SJCRH30 (cell line): ENCODE data around the gene NDUFV3. TPM values are rescaled to one million over a fixed set of nuclear protein-coding genes. Genes with fewer than 3 reads are reported as not detected.
"Not testable (repeated sequence)": the region's sequence is repeated elsewhere in the genome, so short reads cannot be mapped to it uniquely, and the experiment has no call there.

Source experiments
- DNase-seq, 2 experiments: peaks; one replicate each; pipeline ENCODE4 v3.0.0-alpha.2; 2015 to 2020
- H3K27ac ChIP-seq: fragments of 250-450 bp; sonication (Bioruptor Pico); 2 replicates; pipeline ENCODE4 v1.5.1; 2020; ENCODE audit warnings: mild to moderate bottlenecking, moderate library complexity
- H3K27me3 ChIP-seq: fragments of 250-450 bp; sonication (Bioruptor Pico); 2 replicates; pipeline ENCODE4 v1.5.1; 2020; ENCODE audit warnings: mild to moderate bottlenecking, moderate library complexity
- H3K36me3 ChIP-seq: fragments of 250-450 bp; sonication (Bioruptor Pico); 2 replicates; pipeline ENCODE4 v1.5.1; 2020; ENCODE audit warnings: mild to moderate bottlenecking, moderate library complexity
- H3K4me1 ChIP-seq: fragments of 250-450 bp; sonication (Bioruptor Pico); 2 replicates; pipeline ENCODE4 v1.5.1; 2020; ENCODE audit warnings: mild to moderate bottlenecking, moderate library complexity
- H3K4me3 ChIP-seq: fragments of 250-450 bp; sonication (Bioruptor Pico); 2 replicates; pipeline ENCODE4 v1.5.1; 2020; ENCODE audit warnings: mild to moderate bottlenecking, moderate library complexity
- H3K9me3 ChIP-seq: fragments of 250-450 bp; sonication (Bioruptor Pico); replicated peaks from 2 replicates; pipeline ENCODE4 v1.5.1; 2020; ENCODE audit warnings: mild to moderate bottlenecking, moderate library complexity
- total RNA-seq: library from RNA; depleted of rRNA; stranded (reverse); fragments of >200 nt; shearing (Covaris generic); gene quantifications from 2 replicates; pipeline ENCODE4 v1.2.3, GENCODE V29; 2014

NDUFV3 gene
- total RNA-seq, 1 experiment from 2014 or later = 27.8 TPM

DNA sequence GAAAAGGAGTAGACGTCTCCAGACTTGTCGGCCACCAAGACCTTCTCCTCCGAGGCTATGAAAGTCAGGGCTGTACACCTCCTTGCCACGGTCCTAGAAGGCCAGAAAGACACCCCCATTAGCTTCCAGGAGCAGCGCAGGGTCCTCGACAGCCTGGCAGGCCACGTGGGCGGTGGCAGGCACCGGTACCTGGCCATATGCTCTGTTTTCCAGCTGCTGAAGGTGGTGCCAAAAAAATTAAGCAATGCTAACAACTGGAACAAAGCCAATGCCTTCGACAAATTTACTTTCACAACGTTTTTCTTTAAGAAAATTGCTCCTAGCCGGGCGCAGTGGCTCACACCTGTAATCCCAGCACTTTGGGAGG is 29.6 kb upstream of the NDUFV3 start:
- Histone ChIP-seq H3K36me3 (peaks cover 70% of the 10 kb centered on the region), H3K9me3 (no peaks in the 10 kb centered on the region), H3K4me1 (peaks cover 5% of the 10 kb centered on the region; the same call in 1 of the 2 replicates), H3K27me3 (no peaks in the 10 kb centered on the region), H3K27ac (no peak overlapping the region), H3K4me3 (no peak overlapping the region)
- no peak for DNase-seq

DNA sequence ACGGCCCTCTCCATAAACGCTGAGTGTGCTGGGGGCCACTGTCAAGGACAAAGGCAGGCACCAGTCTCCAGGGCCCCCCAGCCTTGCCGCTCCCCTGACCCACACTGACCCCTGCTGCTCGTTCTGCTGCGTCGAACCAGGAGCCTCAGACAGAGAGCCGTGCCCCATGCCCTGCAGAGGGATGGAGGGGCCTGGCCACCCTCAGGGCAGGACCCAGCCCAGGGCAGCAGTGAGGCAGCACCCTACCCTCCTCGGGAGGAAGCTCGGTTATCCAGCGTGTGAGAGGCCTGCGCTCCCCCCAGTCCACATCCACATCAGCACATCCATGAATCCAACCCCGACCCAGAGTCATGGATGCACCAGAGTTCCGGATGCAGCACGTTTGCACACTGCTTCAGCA is 28.8 kb upstream of the NDUFV3 start:
- DNase-seq = no peak
- peaks cover 70% of the 10 kb centered on the region for H3K36me3 ChIP-seq
- H3K9me3 ChIP-seq = no peaks in the 10 kb centered on the region
- H3K4me3 ChIP-seq = no peak overlapping the region
- H3K27me3 ChIP-seq = no peaks in the 10 kb centered on the region
- no peak overlapping the region for H3K27ac ChIP-seq
- no peaks in the 10 kb centered on the region for H3K4me1 ChIP-seq

DNA sequence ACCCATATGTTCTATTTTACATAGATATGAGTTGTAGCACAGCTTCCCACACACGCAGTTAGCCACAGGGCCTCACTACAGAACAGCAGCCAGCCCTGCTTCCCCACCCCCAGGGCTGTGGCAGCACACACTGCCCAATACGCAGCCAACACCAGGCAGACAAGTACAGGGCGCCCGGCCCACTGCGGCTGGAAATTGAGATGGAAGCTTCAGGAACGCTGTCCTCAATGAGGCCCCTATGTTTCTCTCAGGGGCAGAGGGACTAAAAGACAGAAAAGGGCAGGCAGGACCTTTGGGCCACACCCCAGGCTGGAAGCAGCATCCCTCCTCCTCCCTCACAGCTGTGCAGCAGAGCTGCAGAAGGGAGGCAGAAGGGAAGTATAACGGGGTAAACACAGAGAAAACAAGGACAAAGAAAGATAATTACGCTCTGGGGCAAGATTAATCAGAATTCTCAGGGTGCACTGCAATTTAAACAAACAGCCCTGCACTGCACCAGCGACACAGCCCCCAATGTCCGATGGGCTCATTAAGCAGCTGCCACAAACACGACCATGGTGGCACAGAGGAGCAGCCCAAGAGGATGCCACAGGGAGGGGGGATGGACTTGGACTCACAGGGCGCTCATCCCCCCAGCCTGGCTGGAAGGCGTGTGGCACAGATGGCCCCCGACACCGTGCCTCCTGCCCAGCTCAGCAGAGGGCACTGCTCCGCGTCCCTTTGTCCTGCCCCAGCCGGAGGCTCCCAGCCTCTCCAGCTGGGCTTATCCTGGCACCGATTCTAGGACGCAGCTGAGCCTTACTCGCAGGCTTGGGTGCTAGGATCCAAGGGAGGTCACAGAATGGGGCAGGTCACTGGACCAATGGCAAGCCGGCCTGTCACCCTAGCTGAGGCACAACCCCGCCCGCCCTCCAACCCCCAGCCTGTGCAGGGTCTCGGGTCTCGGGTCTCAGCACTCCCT is 28.0 kb upstream of the NDUFV3 start:
- H3K4me3 ChIP-seq = no peak overlapping the region
- H3K9me3 ChIP-seq = no peaks in the 10 kb centered on the region
- peaks cover 70% of the 10 kb centered on the region for H3K36me3 ChIP-seq
- no peaks in the 10 kb centered on the region for H3K27me3 ChIP-seq
- DNase-seq = no peak
- no peak overlapping the region for H3K27ac ChIP-seq
- no peaks in the 10 kb centered on the region for H3K4me1 ChIP-seq

DNA sequence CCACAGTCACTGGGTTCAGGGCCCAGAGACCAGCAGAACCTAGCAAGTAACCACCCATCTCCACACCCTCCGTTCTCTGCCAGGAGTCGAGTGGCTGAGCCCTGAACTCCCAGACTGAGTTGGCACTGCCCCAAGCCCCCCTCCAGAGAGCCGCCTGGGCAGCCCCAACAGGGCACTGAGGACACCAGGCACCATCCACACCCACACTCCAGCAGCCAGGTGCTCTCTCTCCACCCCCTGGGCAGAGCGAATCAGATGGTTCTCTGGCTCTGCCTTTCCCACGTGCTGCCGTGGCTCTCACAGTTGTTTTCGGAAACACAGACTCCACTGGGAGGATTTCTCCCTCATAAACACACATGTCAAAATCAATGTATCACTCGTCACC is 27.3 kb upstream of the NDUFV3 start:
- Histone ChIP-seq H3K36me3 (peaks cover 70% of the 10 kb centered on the region), H3K4me1 (no peaks in the 10 kb centered on the region), H3K27ac (no peak overlapping the region), H3K27me3 (no peaks in the 10 kb centered on the region), H3K9me3 (no peaks in the 10 kb centered on the region), H3K4me3 (no peak overlapping the region)
- DNase-seq = no peak

DNA sequence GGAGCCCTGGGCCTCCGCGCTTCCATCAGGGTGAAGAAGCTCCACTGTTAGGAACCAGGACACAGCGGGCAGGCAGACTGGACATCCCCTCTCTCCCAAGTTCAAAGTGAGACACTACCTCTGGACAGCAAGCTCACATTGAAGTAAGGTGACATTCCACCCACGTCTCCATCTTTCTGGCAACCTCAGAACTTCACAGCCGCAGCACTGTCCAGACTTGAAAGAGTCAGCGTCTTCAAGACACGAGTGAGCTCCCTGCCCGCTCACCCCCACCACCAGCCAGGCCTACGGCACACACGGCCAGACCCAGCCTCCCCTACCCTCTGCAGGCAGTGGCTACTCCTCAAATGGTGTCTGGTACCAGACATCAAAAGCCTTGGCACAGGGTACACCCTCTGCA is 24.9 kb upstream of the NDUFV3 start:
- Histone ChIP-seq H3K27ac (no peak overlapping the region), H3K9me3 (no peaks in the 10 kb centered on the region), H3K4me3 (no peak overlapping the region), H3K27me3 (no peaks in the 10 kb centered on the region), H3K36me3 (peaks cover 71% of the 10 kb centered on the region), H3K4me1 (no peaks in the 10 kb centered on the region)
- no peak for DNase-seq

DNA sequence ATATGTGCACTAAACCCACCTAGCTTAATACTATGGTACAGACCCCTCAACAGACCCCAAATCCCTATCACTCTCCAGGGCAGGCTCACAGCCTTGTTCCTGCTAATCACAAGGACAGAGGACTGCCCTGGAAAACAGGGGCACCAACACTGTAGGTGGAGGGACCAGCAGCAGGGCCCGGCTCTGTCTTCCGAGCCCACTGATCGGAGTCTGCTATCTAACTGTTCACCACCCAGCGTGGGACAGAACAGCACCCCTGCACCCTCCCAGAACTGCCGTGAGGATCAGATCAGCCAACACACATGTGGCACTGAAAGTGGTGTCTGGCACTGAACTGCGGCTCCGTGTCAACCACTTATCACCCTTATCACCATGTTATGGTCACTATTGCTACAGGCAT is 20.0 kb upstream of the NDUFV3 start:
- peaks cover 64% of the 10 kb centered on the region for H3K36me3 ChIP-seq
- H3K27ac ChIP-seq = no peak overlapping the region
- no peak for DNase-seq
- no peak overlapping the region for H3K4me3 ChIP-seq
- no peaks in the 10 kb centered on the region for H3K9me3 ChIP-seq
- no peaks in the 10 kb centered on the region for H3K4me1 ChIP-seq
- no peaks in the 10 kb centered on the region for H3K27me3 ChIP-seq

DNA sequence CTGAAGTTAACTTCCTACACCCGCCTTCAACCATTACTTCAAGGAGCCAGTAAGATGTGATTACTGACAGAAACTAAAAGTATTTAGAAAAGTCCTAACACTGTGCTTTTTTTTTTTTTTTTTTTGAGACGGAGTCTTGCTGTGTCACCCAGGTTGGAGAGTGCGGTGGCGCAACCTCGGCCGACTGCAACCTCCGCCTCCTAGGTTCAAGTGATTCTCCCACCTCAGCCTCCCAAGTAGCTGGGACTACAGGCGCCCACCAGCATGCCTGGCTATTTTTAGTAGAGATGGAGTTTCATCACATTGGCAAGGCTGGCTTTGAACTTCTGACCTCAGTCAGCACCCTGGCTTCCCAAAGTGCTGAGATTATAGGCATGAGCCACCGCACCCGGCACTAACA is 17.3 kb upstream of the NDUFV3 start:
- H3K4me3 ChIP-seq, H3K27me3 ChIP-seq, DNase-seq, H3K9me3 ChIP-seq, H3K4me1 ChIP-seq, H3K27ac ChIP-seq: not testable (repeated sequence)
- peaks cover 42% of the 10 kb centered on the region for H3K36me3 ChIP-seq

DNA sequence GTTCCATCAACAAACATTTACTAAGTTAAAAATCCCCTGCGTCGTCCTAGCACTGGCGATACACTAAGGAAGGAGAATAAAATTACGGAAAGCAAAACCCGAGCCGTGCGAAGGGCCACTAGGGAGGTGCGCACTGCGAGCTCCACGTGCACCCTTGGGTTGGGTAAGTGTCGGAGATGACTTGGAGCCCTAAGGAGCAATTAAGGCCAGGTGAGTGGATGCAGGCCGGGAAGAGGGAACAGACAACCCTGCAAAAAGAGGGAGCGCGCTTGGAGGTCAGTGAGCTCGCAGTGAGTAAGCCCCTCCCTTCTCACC is 14.5 kb upstream of the NDUFV3 start:
- Histone ChIP-seq H3K9me3 (no peaks in the 10 kb centered on the region), H3K27ac (peak overlapping the region; percentile 83), H3K36me3 (peaks cover 18% of the 10 kb centered on the region), H3K27me3 (no peaks in the 10 kb centered on the region), H3K4me3 (peak overlapping the region; percentile 90), H3K4me1 (no peaks in the 10 kb centered on the region)
- no peak for DNase-seq

DNA sequence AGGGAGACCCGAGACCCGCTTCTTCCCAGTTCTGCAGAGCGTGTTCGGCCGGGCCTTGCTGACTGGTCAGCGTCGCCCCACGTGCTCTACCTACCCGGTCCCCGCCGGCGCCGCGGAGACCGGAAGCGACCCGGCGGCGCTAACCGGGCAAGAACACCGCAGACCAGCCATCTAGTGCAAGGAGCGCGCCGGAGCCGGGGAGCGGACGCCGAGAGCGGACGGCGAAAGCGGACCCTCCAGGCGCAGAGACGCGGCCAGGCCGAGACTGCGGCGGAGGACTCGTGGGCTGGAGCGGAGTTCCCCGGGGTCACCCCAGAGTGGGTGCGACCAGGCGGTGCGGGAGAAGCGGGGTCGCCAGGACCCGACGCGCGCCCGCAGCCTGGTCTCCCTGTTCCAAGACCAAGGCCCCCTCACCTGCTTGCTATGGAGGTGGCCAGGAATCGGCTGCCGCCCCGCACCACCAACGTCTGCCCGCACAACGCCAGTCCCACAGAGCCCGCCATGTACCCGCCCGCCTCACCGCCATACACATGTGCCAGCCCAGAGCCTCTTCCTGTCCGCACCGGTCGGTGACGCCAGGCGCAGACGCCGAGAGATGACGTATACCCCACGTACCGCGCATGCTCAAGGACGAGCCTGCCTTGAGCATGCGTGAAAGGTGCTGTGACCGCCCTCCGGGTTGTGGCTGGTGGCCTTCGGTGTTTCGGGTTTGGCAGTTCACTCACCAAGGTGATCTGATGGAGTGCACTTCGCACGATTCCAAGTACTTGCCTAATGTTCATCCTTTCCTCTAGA is 13.9 kb upstream of the NDUFV3 start, which contains the start of gene WDR4:
WDR4 (minus strand) TSS at position 547 of the 795 bp plus-strand sequence; CDS start at position 503, 44 bp downstream.
- DNase-seq = peak; percentile 97 to 98
- no peaks in the 10 kb centered on the region for H3K4me1 ChIP-seq
- peak within 1 kb of the TSS; percentile 83 for H3K27ac ChIP-seq
- no peaks in the 10 kb centered on the region for H3K9me3 ChIP-seq
- peak within 1 kb of the TSS; percentile 90 for H3K4me3 ChIP-seq
- H3K36me3 ChIP-seq = peaks cover 14% of the 10 kb centered on the region
- H3K27me3 ChIP-seq = no peaks in the 10 kb centered on the region

DNA sequence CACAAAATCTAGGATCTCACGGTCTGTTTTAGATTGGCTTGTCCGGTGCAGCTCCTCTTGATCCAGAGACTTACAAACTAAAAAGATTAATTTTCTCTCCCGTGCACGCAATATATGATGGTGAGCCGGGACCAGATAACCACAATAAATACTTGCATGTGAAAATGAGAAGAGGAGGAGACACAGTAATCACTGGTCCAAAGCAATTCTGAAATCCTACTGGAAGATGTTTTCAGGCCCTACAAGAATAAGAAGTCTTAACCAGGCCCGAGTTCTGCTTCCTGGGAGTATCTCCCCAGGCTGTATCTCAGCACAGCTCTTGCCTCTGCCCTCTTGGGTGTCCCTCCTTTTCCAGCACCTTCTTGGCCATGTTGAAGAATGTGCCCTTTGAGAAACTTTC is 12.8 kb upstream of the NDUFV3 start:
- DNase-seq = no peak
- peaks cover 10% of the 10 kb centered on the region for H3K36me3 ChIP-seq
- H3K4me3 ChIP-seq = peak overlapping the region; percentile 90
- H3K9me3 ChIP-seq = no peaks in the 10 kb centered on the region
- no peaks in the 10 kb centered on the region for H3K27me3 ChIP-seq
- no peak overlapping the region for H3K27ac ChIP-seq
- H3K4me1 ChIP-seq = no peaks in the 10 kb centered on the region

DNA sequence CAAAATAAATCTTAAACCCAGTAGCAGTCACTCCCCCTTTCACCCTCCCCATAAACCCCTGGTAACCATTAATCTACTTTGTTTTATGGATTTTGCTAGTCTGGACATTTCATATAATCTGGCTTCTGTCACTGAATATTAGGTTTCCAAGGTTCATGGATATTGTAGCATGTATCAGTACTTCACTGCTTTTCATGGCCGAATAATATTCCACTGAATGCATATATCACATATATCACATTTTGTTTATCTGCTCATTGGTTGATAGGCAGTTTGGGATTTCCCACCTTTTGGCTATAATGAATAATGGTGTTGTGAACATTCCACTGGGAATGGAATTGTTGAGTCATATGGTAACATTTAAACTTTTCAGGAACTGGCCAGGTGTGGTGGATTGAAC is 9.2 kb upstream of the NDUFV3 start:
- H3K4me1 ChIP-seq = no peaks in the 10 kb centered on the region
- no peak overlapping the region for H3K4me3 ChIP-seq
- H3K27ac ChIP-seq = no peak overlapping the region
- no peaks in the 10 kb centered on the region for H3K9me3 ChIP-seq
- no peaks in the 10 kb centered on the region for H3K27me3 ChIP-seq
- DNase-seq = no peak
- no peaks in the 10 kb centered on the region for H3K36me3 ChIP-seq

DNA sequence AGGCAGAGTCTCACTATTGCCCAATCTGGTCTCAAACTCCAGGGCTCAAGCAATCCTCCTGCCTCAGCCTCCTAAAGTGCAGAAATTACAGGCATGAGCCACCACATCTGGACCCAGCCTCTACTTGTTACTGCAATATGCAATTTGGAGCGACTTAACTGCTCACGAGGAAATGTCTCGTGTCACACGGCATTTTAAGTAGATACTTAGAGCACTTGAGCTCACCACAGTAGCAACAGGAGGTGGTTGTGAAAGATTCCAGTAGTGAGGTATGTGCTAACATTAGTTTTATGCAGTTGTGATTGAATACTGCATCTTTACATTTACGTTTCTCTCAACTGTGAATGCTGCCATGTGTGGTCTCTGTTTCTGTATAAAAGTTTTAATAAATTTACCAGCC is 5.8 kb upstream of the NDUFV3 start:
- DNase-seq = no peak
- H3K4me3 ChIP-seq = no peak overlapping the region

DNA sequence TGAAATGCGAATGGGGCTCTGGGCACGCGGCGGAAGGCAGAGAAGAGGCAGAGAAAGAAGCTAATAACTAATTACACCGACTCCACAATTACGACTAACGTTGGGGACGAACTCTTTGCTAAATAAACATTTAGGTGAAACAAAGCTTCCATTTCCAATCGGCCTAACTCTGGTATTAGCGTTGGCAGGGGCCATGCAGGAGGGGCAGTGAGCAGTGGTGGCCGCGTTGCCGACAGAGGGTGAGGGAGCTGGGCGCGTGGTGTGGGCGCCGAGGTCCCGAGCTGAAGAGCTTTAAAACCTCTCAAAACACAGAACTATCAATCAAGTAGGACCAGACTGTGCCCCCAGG is 553 bp upstream of the NDUFV3 start:
- Histone ChIP-seq H3K9me3 (no peaks in the 10 kb centered on the region), H3K27ac (peak overlapping the region; percentile 74), H3K27me3 (no peaks in the 10 kb centered on the region), H3K4me1 (peaks cover 3% of the 10 kb centered on the region; the same call in 1 of the 2 replicates), H3K4me3 (peak overlapping the region; percentile 87), H3K36me3 (peaks cover 7% of the 10 kb centered on the region)
- no peak for DNase-seq

More for the DNA sequence above, 5.8 kb upstream of the NDUFV3 start:
- no peaks in the 10 kb centered on the region for H3K9me3 ChIP-seq
- H3K4me1 ChIP-seq = peaks cover 1% of the 10 kb centered on the region; the same call in 1 of the 2 replicates
- no peaks in the 10 kb centered on the region for H3K36me3 ChIP-seq
- H3K27ac ChIP-seq = no peak overlapping the region
- H3K27me3 ChIP-seq = no peaks in the 10 kb centered on the region

DNA sequence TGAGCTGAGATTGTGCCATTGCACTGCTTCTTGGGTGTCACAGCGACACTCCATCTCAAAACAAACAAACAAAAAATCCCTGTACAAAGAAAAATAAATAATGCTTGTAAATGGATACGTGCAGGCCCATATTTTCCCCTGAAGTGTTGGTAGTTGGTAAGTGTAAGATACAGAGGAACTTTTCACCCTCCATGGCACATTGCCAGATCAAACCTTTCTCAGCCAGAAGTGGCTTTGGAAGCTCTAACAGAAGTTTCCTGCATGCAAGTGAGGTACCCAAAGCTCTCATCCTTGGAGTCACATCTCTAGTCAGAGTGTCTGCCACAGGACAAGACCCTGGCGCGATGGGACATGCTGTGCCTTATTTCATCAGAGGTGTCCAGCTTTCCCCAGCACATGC is 7.3 kb downstream of the NDUFV3 start:
- Histone ChIP-seq H3K4me3 (no peak overlapping the region), H3K9me3 (no peaks in the 10 kb centered on the region), H3K4me1 (no peaks in the 10 kb centered on the region), H3K27ac (no peak overlapping the region), H3K36me3 (peaks cover 31% of the 10 kb centered on the region), H3K27me3 (no peaks in the 10 kb centered on the region)
- no peak for DNase-seq

DNA sequence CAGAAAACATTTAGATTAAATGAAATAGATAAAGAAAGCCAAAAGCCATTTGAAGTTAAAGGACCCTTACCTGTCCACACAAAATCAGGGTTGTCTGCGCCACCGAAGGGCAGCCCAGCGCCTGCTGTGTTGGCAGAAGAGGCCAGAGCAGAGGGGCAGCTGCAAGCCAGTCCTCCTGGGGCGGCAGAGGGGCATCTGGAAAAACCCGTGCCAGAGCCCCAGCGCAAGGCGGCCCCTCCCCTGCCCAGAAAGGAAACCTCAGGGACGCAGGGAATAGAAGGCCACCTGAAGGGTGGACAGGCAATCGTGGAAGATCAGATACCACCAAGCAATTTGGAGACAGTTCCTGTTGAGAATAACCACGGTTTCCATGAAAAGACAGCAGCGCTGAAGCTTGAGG is 10.7 kb downstream of the NDUFV3 start:
- H3K9me3 ChIP-seq = no peaks in the 10 kb centered on the region
- H3K4me1 ChIP-seq = no peaks in the 10 kb centered on the region
- H3K27me3 ChIP-seq = no peaks in the 10 kb centered on the region
- DNase-seq = no peak
- no peak overlapping the region for H3K27ac ChIP-seq
- H3K4me3 ChIP-seq = no peak overlapping the region
- peaks cover 43% of the 10 kb centered on the region for H3K36me3 ChIP-seq
